HepG2 (cell line): ENCODE measurements around the gene HPD. TPM values are rescaled to one million over a fixed set of nuclear protein-coding genes. Genes with fewer than 3 reads are reported as not detected.

ENCODE experiments used
- CC2D1A ChIP-seq: sonication (generic); formaldehyde crosslinking; IDR thresholded peaks from 2 replicates; pipeline ENCODE4 v1.8.1; 2023; ENCODE audit warnings: mild to moderate bottlenecking, missing genetic modification reagents
- HES4 ChIP-seq: sonication (generic); formaldehyde crosslinking; IDR thresholded peaks from 2 replicates; pipeline ENCODE4 v1.9.0; 2021; ENCODE audit warnings: mild to moderate bottlenecking, missing genetic modification reagents, borderline replicate concordance
- HOXD1 ChIP-seq: sonication (generic); formaldehyde crosslinking; IDR thresholded peaks from 2 replicates; pipeline ENCODE4 v1.5.0; 2020; ENCODE audit warnings: missing genetic modification reagents
- POLR2A ChIP-seq, 2 experiments: IDR thresholded peaks; 2 replicates each; pipeline ENCODE4 v1.6.1; 2011; ENCODE audit warnings: low read depth in 2 of 2, low read length in 2 of 2, mild to moderate bottlenecking in 1 of 2, moderate library complexity in 1 of 2; ENCODE audit not compliant: insufficient read depth in 1 of 2
- SRSF1 ChIP-seq: fragments of 200-400 bp; formaldehyde crosslinking; optimal IDR thresholded peaks from 2 replicates; pipeline ENCODE3; 2017; ENCODE audit warnings: mild to moderate bottlenecking, low read depth, low read length, moderate library complexity
- ZNF350 ChIP-seq: sonication (generic); formaldehyde crosslinking; IDR thresholded peaks from 2 replicates; pipeline ENCODE4 v1.4.0; 2020; ENCODE audit warnings: mild to moderate bottlenecking, low read depth, missing genetic modification reagents, borderline replicate concordance
- ZNF703 ChIP-seq: sonication (generic); formaldehyde crosslinking; IDR thresholded peaks from 2 replicates; pipeline ENCODE4 v1.5.1; 2020; ENCODE audit warnings: missing genetic modification reagents, mild to moderate bottlenecking, moderate library complexity, borderline replicate concordance
- polyA plus RNA-seq, 8 experiments: library from polyadenylated mRNA; depleted of rRNA in 3 of 8; stranded (reverse) in 7 of 8; unstranded in 1 of 8; fragments of >200 nt; fragmentation: Illumina TruSeq in 4 of 8; extraction: Trizol in 4 of 8; gene quantifications; 2 replicates each; pipeline versions ENCODE4 v1.2.1 to v1.2.3, GENCODE V29; 2011 to 2016; ENCODE audit warnings: low read depth in 4 of 8, missing spikeins in 1 of 8, mixed read lengths in 1 of 8; ENCODE audit not compliant: insufficient read depth in 1 of 8
- total RNA-seq, 5 experiments: library from RNA; depleted of rRNA; stranded (reverse); fragments of >200 nt; fragmentation: Illumina TruSeq; extraction: Trizol; gene quantifications; 2 replicates each; pipeline ENCODE4 v1.2.3, GENCODE V29; 2016; ENCODE audit warnings: low read depth in 1 of 5
- TF ChIP-seq, protein P1 (sequence below): sonication (generic); formaldehyde crosslinking; IDR thresholded peaks from 2 replicates; pipeline ENCODE4 v1.4.0; 2020; ENCODE audit warnings: mild to moderate bottlenecking, missing genetic modification reagents
- TF ChIP-seq, protein P2 (sequence below): sonication (generic); formaldehyde crosslinking; IDR thresholded peaks from 2 replicates; pipeline ENCODE4 v1.9.0; 2021; ENCODE audit warnings: missing genetic modification reagents, mild to moderate bottlenecking, borderline replicate concordance
- TF ChIP-seq, protein P3 (sequence below): IDR thresholded peaks from 2 replicates; pipeline ENCODE4 v1.6.1; 2018; ENCODE audit warnings: missing genetic modification reagents
- TF ChIP-seq, protein P4 (sequence below): IDR thresholded peaks from 2 replicates; pipeline ENCODE4 v1.6.1; 2018; ENCODE audit warnings: missing genetic modification reagents, mild to moderate bottlenecking, missing compliant biosample characterization
- TF ChIP-seq, protein P5 (sequence below): sonication (generic); formaldehyde crosslinking; IDR thresholded peaks from 2 replicates; pipeline ENCODE4 v1.8.0; 2022; ENCODE audit warnings: mild to moderate bottlenecking, missing genetic modification reagents, borderline replicate concordance

Gene HPD
- total and polyA plus RNA-seq, 2 of the 13 experiments (the other 11 are each of a cell fraction or from before 2014, with no cell fraction given), result 120 to 195 TPM

DNA sequence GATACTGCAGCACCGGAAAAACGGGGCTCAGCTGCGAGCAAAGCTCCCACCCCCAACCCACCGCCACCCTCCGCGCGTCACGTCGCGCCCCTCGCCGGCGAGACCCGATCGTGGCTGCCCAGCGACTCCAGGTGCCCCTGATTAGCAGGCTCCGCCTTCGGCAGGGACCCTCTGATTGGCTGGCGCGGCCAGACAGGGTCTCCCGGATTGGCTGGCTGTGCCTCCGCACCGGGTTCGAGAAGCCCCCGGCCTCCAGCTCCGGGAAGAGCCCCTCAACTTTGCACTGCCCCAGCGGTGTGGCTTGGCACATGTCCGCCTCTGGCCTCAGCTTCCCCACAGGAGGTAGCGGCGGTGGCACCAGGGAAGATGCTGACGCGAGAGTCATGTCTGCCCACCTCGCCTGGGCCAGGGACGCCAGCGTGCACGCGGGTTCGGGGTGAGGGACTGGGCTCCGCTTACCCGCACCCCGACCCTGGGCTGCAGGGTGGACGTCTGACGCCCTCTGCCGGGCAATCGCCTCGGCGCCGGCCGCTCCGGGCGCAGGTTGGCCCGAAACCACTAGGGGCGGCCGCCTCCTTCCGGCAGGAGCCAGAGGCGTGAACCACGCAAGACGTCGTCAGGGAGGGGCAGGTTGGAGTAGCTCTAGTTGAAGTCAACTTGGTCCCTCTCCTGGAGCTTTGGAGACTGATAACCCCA is 64.7 kb downstream of the HPD start (continued):
- TF ChIP-seq, protein P1, sequence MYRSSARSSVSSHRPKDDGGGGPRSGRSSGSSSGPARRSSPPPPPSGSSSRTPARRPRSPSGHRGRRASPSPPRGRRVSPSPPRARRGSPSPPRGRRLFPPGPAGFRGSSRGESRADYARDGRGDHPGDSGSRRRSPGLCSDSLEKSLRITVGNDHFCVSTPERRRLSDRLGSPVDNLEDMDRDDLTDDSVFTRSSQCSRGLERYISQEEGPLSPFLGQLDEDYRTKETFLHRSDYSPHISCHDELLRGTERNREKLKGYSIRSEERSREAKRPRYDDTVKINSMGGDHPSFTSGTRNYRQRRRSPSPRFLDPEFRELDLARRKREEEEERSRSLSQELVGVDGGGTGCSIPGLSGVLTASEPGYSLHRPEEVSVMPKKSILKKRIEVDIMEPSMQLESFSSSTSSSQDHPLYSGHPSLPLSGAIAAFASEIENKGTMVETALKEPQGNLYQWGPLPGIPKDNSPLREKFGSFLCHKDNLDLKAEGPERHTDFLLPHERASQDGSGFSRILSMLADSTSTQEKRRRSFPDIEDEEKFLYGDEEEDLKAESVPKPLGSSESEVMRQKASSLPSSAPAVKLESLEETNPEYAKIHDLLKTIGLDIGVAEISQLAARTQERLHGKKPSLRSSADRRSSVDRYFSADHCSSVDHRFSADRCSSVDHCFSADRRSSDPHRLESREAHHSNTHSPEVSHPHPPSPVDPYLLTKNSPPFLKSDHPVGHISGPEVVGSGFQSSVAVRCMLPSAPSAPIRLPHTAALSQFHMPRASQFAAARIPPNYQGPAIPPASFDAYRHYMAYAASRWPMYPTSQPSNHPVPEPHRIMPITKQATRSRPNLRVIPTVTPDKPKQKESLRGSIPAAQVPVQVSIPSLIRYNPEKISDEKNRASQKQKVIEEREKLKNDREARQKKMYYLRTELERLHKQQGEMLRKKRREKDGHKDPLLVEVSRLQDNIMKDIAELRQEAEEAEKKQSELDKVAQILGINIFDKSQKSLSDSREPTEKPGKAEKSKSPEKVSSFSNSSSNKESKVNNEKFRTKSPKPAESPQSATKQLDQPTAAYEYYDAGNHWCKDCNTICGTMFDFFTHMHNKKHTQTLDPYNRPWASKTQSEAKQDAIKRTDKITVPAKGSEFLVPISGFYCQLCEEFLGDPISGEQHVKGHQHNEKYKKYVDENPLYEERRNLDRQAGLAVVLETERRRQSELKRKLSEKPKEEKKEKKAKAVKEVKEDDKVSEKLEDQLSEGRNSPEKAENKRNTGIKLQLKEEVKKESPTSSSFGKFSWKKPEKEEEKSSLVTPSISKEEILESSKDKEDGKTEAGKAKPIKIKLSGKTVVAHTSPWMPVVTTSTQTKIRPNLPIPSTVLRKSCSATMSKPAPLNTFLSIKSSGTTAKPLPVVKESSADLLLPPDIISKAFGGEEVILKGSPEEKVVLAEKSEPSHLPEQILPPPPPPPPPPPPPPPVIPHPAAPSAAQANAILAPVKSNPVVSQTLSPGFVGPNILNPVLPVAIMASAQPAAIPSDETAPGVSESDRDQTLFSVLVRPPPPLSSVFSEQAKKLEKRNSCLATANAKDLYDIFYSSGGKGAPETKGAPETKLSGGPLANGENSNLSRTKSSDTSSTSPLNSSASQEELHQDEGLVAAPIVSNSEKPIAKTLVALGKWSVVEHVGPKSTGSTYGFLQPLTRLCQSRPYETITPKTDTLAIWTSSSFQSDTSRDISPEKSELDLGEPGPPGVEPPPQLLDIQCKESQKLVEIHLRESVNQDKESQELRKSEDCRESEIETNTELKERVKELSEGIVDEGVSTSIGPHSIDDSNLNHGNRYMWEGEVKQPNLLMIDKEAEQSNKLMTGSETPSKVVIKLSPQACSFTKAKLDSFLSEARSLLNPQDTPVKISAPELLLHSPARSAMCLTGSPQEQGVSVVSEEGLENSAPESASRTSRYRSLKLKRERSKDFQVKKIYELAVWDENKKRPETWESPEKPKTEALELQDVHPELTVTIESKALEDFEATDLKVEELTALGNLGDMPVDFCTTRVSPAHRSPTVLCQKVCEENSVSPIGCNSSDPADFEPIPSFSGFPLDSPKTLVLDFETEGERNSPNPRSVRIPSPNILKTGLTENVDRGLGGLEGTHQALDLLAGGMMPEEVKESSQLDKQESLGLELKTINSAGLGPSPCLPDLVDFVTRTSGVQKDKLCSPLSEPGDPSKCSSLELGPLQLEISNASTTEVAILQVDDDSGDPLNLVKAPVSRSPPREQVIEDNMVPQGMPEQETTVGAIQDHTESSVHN (CRISPR knock-in tag), result no peak
- TF ChIP-seq ZNF703 (CRISPR knock-in tag), result no peak
- peak; percentile 10 for TF ChIP-seq SRSF1
- TF ChIP-seq, protein P2, sequence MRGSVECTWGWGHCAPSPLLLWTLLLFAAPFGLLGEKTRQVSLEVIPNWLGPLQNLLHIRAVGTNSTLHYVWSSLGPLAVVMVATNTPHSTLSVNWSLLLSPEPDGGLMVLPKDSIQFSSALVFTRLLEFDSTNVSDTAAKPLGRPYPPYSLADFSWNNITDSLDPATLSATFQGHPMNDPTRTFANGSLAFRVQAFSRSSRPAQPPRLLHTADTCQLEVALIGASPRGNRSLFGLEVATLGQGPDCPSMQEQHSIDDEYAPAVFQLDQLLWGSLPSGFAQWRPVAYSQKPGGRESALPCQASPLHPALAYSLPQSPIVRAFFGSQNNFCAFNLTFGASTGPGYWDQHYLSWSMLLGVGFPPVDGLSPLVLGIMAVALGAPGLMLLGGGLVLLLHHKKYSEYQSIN (CRISPR knock-in tag), result no peak
- TF ChIP-seq HES4 (CRISPR knock-in tag), result peak; percentile 55
- TF ChIP-seq, protein P3, sequence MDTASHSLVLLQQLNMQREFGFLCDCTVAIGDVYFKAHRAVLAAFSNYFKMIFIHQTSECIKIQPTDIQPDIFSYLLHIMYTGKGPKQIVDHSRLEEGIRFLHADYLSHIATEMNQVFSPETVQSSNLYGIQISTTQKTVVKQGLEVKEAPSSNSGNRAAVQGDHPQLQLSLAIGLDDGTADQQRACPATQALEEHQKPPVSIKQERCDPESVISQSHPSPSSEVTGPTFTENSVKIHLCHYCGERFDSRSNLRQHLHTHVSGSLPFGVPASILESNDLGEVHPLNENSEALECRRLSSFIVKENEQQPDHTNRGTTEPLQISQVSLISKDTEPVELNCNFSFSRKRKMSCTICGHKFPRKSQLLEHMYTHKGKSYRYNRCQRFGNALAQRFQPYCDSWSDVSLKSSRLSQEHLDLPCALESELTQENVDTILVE (CRISPR knock-in tag), result 0 out of 2 replicates have a peak, but pooled peaks have one; percentile 15
- TF ChIP-seq, protein P4, sequence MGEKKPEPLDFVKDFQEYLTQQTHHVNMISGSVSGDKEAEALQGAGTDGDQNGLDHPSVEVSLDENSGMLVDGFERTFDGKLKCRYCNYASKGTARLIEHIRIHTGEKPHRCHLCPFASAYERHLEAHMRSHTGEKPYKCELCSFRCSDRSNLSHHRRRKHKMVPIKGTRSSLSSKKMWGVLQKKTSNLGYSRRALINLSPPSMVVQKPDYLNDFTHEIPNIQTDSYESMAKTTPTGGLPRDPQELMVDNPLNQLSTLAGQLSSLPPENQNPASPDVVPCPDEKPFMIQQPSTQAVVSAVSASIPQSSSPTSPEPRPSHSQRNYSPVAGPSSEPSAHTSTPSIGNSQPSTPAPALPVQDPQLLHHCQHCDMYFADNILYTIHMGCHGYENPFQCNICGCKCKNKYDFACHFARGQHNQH, result no peak
- peak; percentile 85 for TF ChIP-seq HOXD1 (CRISPR knock-in tag)
- TF ChIP-seq CC2D1A (CRISPR knock-in tag), result no peak
- TF ChIP-seq, protein P5, sequence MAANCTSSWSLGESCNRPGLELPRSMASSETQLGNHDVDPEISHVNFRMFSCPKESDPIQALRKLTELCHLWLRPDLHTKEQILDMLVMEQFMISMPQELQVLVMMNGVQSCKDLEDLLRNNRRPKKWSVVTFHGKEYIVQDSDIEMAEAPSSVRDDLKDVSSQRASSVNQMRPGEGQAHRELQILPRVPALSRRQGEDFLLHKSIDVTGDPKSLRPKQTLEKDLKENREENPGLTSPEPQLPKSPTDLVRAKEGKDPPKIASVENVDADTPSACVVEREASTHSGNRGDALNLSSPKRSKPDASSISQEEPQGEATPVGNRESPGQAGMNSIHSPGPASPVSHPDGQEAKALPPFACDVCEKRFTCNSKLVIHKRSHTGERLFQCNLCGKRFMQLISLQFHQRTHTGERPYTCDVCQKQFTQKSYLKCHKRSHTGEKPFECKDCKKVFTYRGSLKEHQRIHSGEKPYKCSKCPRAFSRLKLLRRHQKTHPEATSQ (CRISPR knock-in tag), result no peak
- TF ChIP-seq POLR2A (IDR thresholded peaks at IDR 0.05; ENCODE audit: insufficient read depth in 1 of 2, low read depth in 2 of 2, low read length in 2 of 2), result peak in 1 of 2 experiments; percentile 8; a peak in 1 of 4 replicates
- TF ChIP-seq ZNF350 (CRISPR knock-in tag), result peak; percentile 84
